HEK293 (cell line): ENCODE results near the gene DCDC2B.

ENCODE experiments used
- CTCF ChIA-PET: fragments of 350-600 bp; formaldehyde crosslinking; extraction: SDS; loops from one replicate; lab custom pipeline; 2021; ENCODE audit warnings: antibody characterized with exemption; lab: Yijun Ruan, JAX
- POLR2A ChIA-PET: fragments of 300-600 bp; formaldehyde crosslinking; extraction: SDS; loops from one replicate; lab custom pipeline; 2020; ENCODE audit warnings: antibody characterized with exemption, inconsistent platforms; lab: Yijun Ruan, JAX
- H3K27ac ChIP-seq: fragments of 200-500 bp; sonication (Bioruptor generic); 2 replicates; pipeline ENCODE4 v1.5.1; 2014; ENCODE audit warnings: low read depth, low read length, control low read depth, inconsistent platforms; ENCODE audit errors: extremely low read depth
- H3K36me3 ChIP-seq, 2 experiments: fragments of 200-500 bp in 1 of 2; sonication (Bioruptor generic) in 1 of 2; 1 replicate in 1 of 2; 2 replicates in 1 of 2; pipeline ENCODE4 v1.5.1; 2014 to 2017; ENCODE audit warnings: inconsistent platforms in 2 of 2, low read length in 2 of 2; ENCODE audit not compliant: control insufficient read depth in 2 of 2, insufficient read depth in 1 of 2
- H3K4me1 ChIP-seq: fragments of 200-500 bp; sonication (Bioruptor generic); 2 replicates; pipeline ENCODE4 v1.5.1; 2014; ENCODE audit warnings: mild to moderate bottlenecking, low read length, inconsistent platforms; ENCODE audit not compliant: control insufficient read depth, insufficient read depth
- H3K4me3 ChIP-seq: 2 replicates; pipeline ENCODE4 v1.5.1; 2011; ENCODE audit warnings: low read depth, mild to moderate bottlenecking, control low read depth, low read length, moderate library complexity
- H3K9me3 ChIP-seq: fragments of 200-500 bp; sonication (Bioruptor generic); 2 replicates; pipeline ENCODE4 v1.5.1; 2014; ENCODE audit warnings: low read depth, low read length, inconsistent platforms; ENCODE audit not compliant: control insufficient read depth, insufficient read depth
- AEBP2 ChIP-seq: fragments of 450-650 bp; formaldehyde crosslinking; IDR thresholded peaks from 2 replicates; pipeline ENCODE4 v1.5.1; 2016; ENCODE audit warnings: missing biosample characterization, missing genetic modification characterization, borderline replicate concordance
- ATF2 ChIP-seq: fragments of 450-650 bp; formaldehyde crosslinking; IDR thresholded peaks from 2 replicates; pipeline ENCODE4 v1.5.1; 2016; ENCODE audit warnings: missing biosample characterization, missing genetic modification characterization, low read depth
- BCL11A ChIP-seq: fragments of 450-650 bp; formaldehyde crosslinking; IDR thresholded peaks from 2 replicates; pipeline ENCODE4 v1.5.1; 2016; ENCODE audit warnings: low read depth, missing biosample characterization, missing genetic modification characterization
- BCL11B ChIP-seq: fragments of 450-650 bp; formaldehyde crosslinking; IDR thresholded peaks from 2 replicates; pipeline ENCODE4 v1.5.1; 2016; ENCODE audit warnings: low read depth, missing biosample characterization, missing genetic modification characterization
- GLI2 ChIP-seq: fragments of 450-650 bp; formaldehyde crosslinking; IDR thresholded peaks from 2 replicates; pipeline ENCODE4; 2017; ENCODE audit warnings: missing biosample characterization, missing genetic modification characterization, low read depth, borderline replicate concordance
- GLIS2 ChIP-seq: fragments of 450-650 bp; formaldehyde crosslinking; IDR thresholded peaks from 2 replicates; pipeline ENCODE4 v1.5.1; 2016; ENCODE audit warnings: missing biosample characterization, missing genetic modification characterization
- KLF1 ChIP-seq: fragments of 450-650 bp; formaldehyde crosslinking; IDR thresholded peaks from 2 replicates; pipeline ENCODE4 v1.5.1; 2016; ENCODE audit warnings: missing biosample characterization, missing genetic modification characterization
- SCRT1 ChIP-seq: fragments of 450-650 bp; formaldehyde crosslinking; IDR thresholded peaks from 2 replicates; pipeline ENCODE4 v1.5.1; 2016; ENCODE audit warnings: missing biosample characterization, missing genetic modification characterization, borderline replicate concordance
- SCRT2 ChIP-seq: fragments of 450-650 bp; formaldehyde crosslinking; IDR thresholded peaks from 2 replicates; pipeline ENCODE4 v1.5.1; 2016; ENCODE audit warnings: missing biosample characterization, missing genetic modification characterization
- WT1 ChIP-seq: fragments of 450-650 bp; formaldehyde crosslinking; IDR thresholded peaks from 2 replicates; pipeline ENCODE4 v1.5.1; 2016; ENCODE audit warnings: missing biosample characterization, missing genetic modification characterization
- ZBTB1 ChIP-seq: fragments of 450-650 bp; formaldehyde crosslinking; IDR thresholded peaks from 2 replicates; pipeline ENCODE4 v1.5.1; 2016; ENCODE audit warnings: missing biosample characterization, missing genetic modification characterization
- ZBTB11 ChIP-seq: fragments of 450-650 bp; formaldehyde crosslinking; conservative IDR thresholded peaks from 2 replicates; pipeline ENCODE4 v1.5.1; 2016; ENCODE audit warnings: low read depth, missing biosample characterization, missing genetic modification characterization
- ZBTB20 ChIP-seq: fragments of 450-650 bp; formaldehyde crosslinking; IDR thresholded peaks from 2 replicates; pipeline ENCODE4 v1.5.1; 2016; ENCODE audit warnings: missing biosample characterization, missing genetic modification characterization
- ZEB2 ChIP-seq: fragments of 450-650 bp; formaldehyde crosslinking; IDR thresholded peaks from 2 replicates; pipeline ENCODE4 v1.5.1; 2016; ENCODE audit warnings: missing biosample characterization, missing genetic modification characterization
- ZFP3 ChIP-seq: fragments of 450-650 bp; formaldehyde crosslinking; IDR thresholded peaks from 2 replicates; pipeline ENCODE4 v1.5.1; 2016; ENCODE audit warnings: low read depth, missing biosample characterization, missing genetic modification characterization
- ZFP37 ChIP-seq: fragments of 450-650 bp; formaldehyde crosslinking; IDR thresholded peaks from 2 replicates; pipeline ENCODE4 v1.5.1; 2016; ENCODE audit warnings: missing biosample characterization, missing genetic modification characterization
- ZNF10 ChIP-seq: fragments of 450-650 bp; formaldehyde crosslinking; IDR thresholded peaks from 2 replicates; pipeline ENCODE4 v1.5.1; 2017; ENCODE audit warnings: missing biosample characterization, missing genetic modification characterization
- ZNF221 ChIP-seq: fragments of 450-650 bp; formaldehyde crosslinking; IDR thresholded peaks from 2 replicates; pipeline ENCODE4 v1.5.1; 2017; ENCODE audit warnings: missing biosample characterization, missing genetic modification characterization, borderline replicate concordance
- ZNF350 ChIP-seq: fragments of 450-650 bp; formaldehyde crosslinking; IDR thresholded peaks from 2 replicates; pipeline ENCODE4 v1.5.0; 2017; ENCODE audit warnings: missing biosample characterization, mild to moderate bottlenecking, missing genetic modification characterization
- ZNF354C ChIP-seq: fragments of 450-650 bp; formaldehyde crosslinking; IDR thresholded peaks from 2 replicates; pipeline ENCODE4 v1.5.1; 2016; ENCODE audit warnings: missing biosample characterization, missing genetic modification characterization, low read depth, borderline replicate concordance
- ZNF37A ChIP-seq: fragments of 450-650 bp; IDR thresholded peaks from 2 replicates; pipeline ENCODE4 v1.5.1; 2018; ENCODE audit warnings: missing biosample characterization, missing genetic modification characterization
- ZNF521 ChIP-seq: fragments of 450-650 bp; formaldehyde crosslinking; IDR thresholded peaks from 2 replicates; pipeline ENCODE4 v1.5.1; 2017; ENCODE audit warnings: missing biosample characterization, mild to moderate bottlenecking, missing genetic modification characterization
- ZNF555 ChIP-seq: fragments of 450-650 bp; formaldehyde crosslinking; conservative IDR thresholded peaks from 2 replicates; pipeline ENCODE4 v1.5.1; 2017; ENCODE audit warnings: missing biosample characterization, mild to moderate bottlenecking, missing genetic modification characterization, inconsistent platforms
- ZNF560 ChIP-seq: fragments of 450-650 bp; formaldehyde crosslinking; IDR thresholded peaks from 2 replicates; pipeline ENCODE4 v1.5.1; 2017; ENCODE audit warnings: missing biosample characterization, missing genetic modification characterization, borderline replicate concordance
- ZNF623 ChIP-seq: fragments of 450-650 bp; formaldehyde crosslinking; IDR thresholded peaks from 2 replicates; pipeline ENCODE4 v1.5.1; 2016; ENCODE audit warnings: missing biosample characterization, missing genetic modification characterization
- ZNF624 ChIP-seq: fragments of 450-650 bp; formaldehyde crosslinking; IDR thresholded peaks from 2 replicates; pipeline ENCODE4 v1.5.1; 2017; ENCODE audit warnings: missing biosample characterization, missing genetic modification characterization
- ZNF76 ChIP-seq: fragments of 450-650 bp; formaldehyde crosslinking; IDR thresholded peaks from 2 replicates; pipeline ENCODE4; 2016; ENCODE audit warnings: low read depth, missing biosample characterization, missing genetic modification characterization, borderline replicate concordance
- ZNF768 ChIP-seq: fragments of 450-650 bp; formaldehyde crosslinking; IDR thresholded peaks from 2 replicates; pipeline ENCODE4 v1.5.1; 2018; ENCODE audit warnings: missing biosample characterization, mild to moderate bottlenecking, missing genetic modification characterization
- ZNF776 ChIP-seq: fragments of 450-650 bp; formaldehyde crosslinking; IDR thresholded peaks from 2 replicates; pipeline ENCODE4 v1.5.0; 2017; ENCODE audit warnings: missing biosample characterization, missing genetic modification characterization, borderline replicate concordance
- ZNF791 ChIP-seq: fragments of 450-650 bp; formaldehyde crosslinking; IDR thresholded peaks from 2 replicates; pipeline ENCODE4 v1.5.1; 2016; ENCODE audit warnings: missing biosample characterization, missing genetic modification characterization

The DCDC2B gene

GRCh38 chr1:32204943-32205361 lies 3.9 kb upstream of the DCDC2B start (continued):
- no peak for TF ChIP-seq BCL11A
- TF ChIP-seq, all 188 proteins: peak for 0

DNA sequence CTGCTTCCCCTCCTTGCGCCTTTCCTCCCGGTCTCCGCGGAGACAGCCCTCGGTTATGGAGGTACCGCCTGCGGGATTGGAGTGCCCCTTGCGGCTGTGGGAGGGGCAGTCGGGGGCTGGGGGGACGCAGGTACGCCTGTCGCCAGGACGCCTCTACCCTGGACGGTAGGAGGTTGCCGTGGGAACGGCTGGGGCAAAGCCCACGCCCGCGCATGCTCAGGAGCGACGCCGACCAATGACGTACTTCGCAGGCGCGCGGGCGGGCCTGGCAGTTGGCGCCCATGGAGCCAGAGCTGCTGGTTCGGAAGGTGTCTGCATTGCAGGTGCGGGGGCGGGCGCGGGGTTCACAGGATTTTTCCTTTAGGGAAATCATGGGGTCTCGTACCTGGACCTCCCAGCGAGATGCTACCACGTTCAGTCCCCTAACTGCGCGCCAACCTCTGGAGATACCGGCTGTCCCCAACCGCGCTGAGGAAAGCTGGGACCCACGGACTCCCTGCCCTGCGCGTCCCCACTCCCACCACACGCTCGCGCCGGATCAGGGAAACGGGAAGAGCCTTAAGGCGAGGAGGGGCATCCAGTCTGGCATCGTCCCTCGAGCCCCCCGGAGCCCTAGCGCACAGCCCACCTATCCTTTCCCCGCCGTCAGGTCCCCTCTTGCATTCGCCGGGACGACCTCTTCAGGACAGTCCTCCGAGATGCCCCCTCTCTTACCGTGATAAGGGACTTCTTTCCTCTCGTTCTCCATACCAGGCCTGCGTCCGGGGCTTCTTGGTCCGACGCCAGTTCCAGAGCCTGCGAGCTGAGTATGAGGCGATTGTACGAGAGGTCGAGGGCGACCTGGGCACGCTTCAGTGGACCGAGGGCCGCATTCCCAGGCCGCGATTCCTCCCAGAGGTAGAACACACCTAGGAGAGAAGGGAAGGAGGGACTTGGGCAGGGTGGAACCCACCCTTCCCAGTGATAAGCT lies 3.2 kb upstream of the DCDC2B start, which contains the start of gene IQCC:
Gene IQCC, plus strand, starts transcription at position 271 of the 970 bp plus-strand sequence. Its CDS starts 11 bp downstream, at position 282.
- no peaks in the 10 kb centered on the region for H3K9me3 ChIP-seq
- H3K4me1 ChIP-seq, result peaks cover 4% of the 10 kb centered on the region
- peak within 1 kb of the TSS; percentile 48; the same call in 1 of the 2 replicates for H3K27ac ChIP-seq
- ChIA-PET CTCF (interaction anchor here (0.5 to 1.0 kb wide), 5 partner anchors 10 to 370 kb away, joined by 3 to 5 read pairs (median 4); no protein-coding TSS in a partner anchor), POLR2A (interaction anchor here (0.6 to 3.0 kb wide), 11 partner anchors 10 to 203 kb away, joined by 3 to 12 read pairs (median 4); partner anchors contain the start of genes BSDC1, KHDRBS1, KPNA6 and MARCKSL1)
- H3K4me3 ChIP-seq, result peak within 1 kb of the TSS; percentile 73
- peaks cover 0 to 40% of the 10 kb centered on the region in 2 experiments; a peak in 1 of 3 replicates for H3K36me3 ChIP-seq
- TF ChIP-seq ZNF555, result no peak
- TF ChIP-seq ZBTB11, result no peak
- TF ChIP-seq SCRT1, result no peak
- TF ChIP-seq WT1, result 0 out of 2 replicates have a peak, but pooled peaks have one; percentile 19
- peak; percentile 71; the same call in 1 of the 2 replicates for TF ChIP-seq ZFP37 (tag by site-specific recombination)
- no peak for TF ChIP-seq ZFP3 (tag by site-specific recombination)
- no peak for TF ChIP-seq ZNF768 (tag by site-specific recombination)
- TF ChIP-seq ZEB2, result peak; percentile 73
- TF ChIP-seq ATF2 (tag by site-specific recombination), result peak; percentile 89
- no peak for TF ChIP-seq ZNF791 (tag by site-specific recombination)
- TF ChIP-seq BCL11B (tag by site-specific recombination), result no peak
- no peak for TF ChIP-seq ZNF776 (tag by site-specific recombination)
- no peak for TF ChIP-seq GLI2 (tag by site-specific recombination)
- no peak for TF ChIP-seq ZNF37A (tag by site-specific recombination)
- peak; percentile 34; the same call in 1 of the 2 replicates for TF ChIP-seq ZNF76 (tag by site-specific recombination)
- TF ChIP-seq SCRT2 (tag by site-specific recombination), result no peak
- TF ChIP-seq ZBTB20 (tag by site-specific recombination), result no peak
- no peak for TF ChIP-seq ZNF560 (tag by site-specific recombination)
- TF ChIP-seq ZNF624 (tag by site-specific recombination), result no peak
- TF ChIP-seq ZNF10 (tag by site-specific recombination), result no peak
- no peak for TF ChIP-seq ZNF221 (tag by site-specific recombination)
- no peak for TF ChIP-seq AEBP2
- TF ChIP-seq GLIS2 (tag by site-specific recombination), result peak; percentile 44; the same call in 1 of the 2 replicates
- TF ChIP-seq ZNF350 (tag by site-specific recombination), result no peak
- no peak for TF ChIP-seq ZNF521 (tag by site-specific recombination)
- TF ChIP-seq ZNF354C, result no peak
- no peak for TF ChIP-seq ZNF623
- TF ChIP-seq KLF1, result peak; percentile 42
- 0 out of 2 replicates have a peak, but pooled peaks have one; percentile 22 for TF ChIP-seq ZBTB1 (tag by site-specific recombination)
